Coronary artery (tissue), 2 donors: ENCODE results near the gene CHAT.

ENCODE experiments used
- DNase-seq: peaks from one replicate; pipeline ENCODE4 v3.0.0-alpha.2; 2017; ENCODE audit warnings: low spot score
- H3K27ac ChIP-seq, 2 donors: fragments of 200-600 bp; sonication (generic); one replicate each; pipeline ENCODE4 v1.5.1; 2016 to 2019
- H3K4me3 ChIP-seq: fragments of 200-600 bp; sonication (generic); 2 replicates; pipeline ENCODE4 v1.5.1; 2016; ENCODE audit warnings: mild to moderate bottlenecking, moderate library complexity
- TF ChIP-seq, protein P1 (sequence below): fragments of 200-600 bp; sonication (generic); IDR thresholded peaks from one replicate; pipeline ENCODE4 v1.5.1; 2019; ENCODE audit warnings: antibody characterized with exemption

CHAT gene

DNA sequence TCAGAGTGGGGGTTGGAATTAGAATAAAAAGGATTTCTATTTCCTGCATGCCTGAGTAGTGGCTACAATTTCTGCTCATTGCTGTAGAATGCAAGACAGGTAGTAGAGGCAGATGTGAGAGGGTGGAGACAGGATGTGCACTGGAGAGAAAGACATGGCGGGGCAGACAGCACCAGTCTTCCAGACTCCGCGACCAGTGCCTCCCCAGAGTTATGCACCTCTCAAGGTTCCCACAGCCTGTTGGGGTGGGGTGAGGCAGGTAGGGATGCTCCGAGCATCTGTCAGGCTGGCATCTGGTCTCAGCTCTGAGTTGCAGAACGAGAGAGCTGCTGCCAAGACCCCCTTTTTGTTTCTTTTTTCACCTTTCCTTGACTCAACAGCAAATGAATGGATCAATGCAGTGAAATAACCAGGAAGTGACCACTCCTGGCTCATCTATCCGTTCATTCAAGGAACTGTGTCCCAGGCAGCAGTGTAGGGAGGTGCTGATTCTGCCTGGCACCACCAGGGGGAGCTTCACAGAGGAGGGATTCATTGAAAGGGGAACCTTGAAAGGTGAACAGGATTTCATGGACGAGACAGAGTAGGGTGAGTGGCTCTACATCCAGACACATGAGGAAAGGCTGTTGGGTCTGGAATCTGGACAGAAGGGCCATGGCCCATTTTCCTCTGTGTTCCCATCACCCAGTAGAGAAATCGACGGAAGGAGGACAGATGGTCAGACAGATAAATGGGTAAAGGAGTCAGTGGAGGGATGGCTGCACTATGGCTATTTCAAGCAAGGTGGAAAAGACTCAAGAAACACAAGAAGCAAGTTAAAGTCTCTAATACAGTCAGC, 20.9 kb upstream of the CHAT start:
- TF ChIP-seq, protein P1, sequence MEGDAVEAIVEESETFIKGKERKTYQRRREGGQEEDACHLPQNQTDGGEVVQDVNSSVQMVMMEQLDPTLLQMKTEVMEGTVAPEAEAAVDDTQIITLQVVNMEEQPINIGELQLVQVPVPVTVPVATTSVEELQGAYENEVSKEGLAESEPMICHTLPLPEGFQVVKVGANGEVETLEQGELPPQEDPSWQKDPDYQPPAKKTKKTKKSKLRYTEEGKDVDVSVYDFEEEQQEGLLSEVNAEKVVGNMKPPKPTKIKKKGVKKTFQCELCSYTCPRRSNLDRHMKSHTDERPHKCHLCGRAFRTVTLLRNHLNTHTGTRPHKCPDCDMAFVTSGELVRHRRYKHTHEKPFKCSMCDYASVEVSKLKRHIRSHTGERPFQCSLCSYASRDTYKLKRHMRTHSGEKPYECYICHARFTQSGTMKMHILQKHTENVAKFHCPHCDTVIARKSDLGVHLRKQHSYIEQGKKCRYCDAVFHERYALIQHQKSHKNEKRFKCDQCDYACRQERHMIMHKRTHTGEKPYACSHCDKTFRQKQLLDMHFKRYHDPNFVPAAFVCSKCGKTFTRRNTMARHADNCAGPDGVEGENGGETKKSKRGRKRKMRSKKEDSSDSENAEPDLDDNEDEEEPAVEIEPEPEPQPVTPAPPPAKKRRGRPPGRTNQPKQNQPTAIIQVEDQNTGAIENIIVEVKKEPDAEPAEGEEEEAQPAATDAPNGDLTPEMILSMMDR: peak; percentile 76
- Histone ChIP-seq H3K27ac (no peak overlapping the region), H3K4me3 (no peak overlapping the region)
- no peak for DNase-seq

DNA sequence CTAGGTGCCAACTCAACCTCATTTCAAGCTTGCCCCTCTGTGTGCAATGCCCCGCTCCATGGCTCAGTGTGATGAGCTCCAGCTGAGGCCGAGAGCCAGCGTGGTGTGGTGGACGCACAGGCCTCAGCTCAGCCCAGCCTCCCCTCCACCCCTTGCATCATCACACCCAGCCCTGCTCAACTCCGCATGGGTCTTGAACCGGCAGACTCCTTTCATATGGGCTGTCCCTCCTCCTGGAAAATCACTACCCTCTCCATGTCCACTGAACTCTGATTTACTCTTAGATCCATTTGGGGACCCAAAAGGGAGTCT, 20.3 kb upstream of the CHAT start:
- TF ChIP-seq, protein P1: no peak

DNA sequence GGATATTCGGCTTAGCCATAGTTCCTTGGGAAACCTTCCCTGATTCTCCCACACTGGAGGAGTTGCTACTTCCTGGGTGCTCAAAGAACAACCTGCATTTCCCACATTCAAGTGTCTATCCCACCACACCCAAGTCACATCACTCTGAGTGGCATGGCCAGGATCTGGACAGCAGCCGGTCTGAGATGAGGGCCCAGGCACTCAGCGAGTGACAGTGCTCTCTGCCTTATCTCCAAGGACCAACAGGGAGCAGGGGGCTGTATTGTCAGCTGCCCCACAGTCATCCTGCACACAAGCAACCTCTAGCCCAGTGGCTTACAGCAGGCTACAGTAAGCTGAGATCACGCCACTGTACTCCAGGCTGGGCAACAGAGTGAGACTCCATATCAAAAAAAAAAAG, 19.8 kb upstream of the CHAT start:
- DNase-seq: no peak
- Histone ChIP-seq H3K4me3 (no peak overlapping the region), H3K27ac (no peak overlapping the region)
- TF ChIP-seq, protein P1: no peak

More for the DNA sequence above, 20.3 kb upstream of the CHAT start:
- DNase-seq: no peak
- Histone ChIP-seq H3K4me3 (no peak overlapping the region), H3K27ac (no peak overlapping the region)

DNA sequence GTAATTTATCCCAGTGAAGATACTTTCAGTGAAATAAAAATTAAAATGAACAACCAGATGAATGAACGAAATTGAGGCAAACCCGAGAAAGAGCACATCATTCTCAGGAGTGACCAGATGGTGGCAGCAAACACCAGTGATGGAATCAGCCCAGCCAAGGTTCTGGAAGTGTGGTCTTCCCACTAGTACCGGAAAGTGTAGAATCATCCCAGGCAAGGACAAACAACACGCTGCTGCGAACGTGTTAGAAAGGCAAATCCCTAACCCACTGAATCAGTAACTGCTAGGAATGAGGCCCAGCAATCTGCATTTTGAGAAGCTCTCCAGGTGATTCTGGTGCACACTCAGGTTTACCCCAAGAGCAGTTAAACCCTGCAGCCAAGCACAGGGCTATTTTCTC, 19.2 kb upstream of the CHAT start:
- H3K4me3 ChIP-seq: no peak overlapping the region
- no peak for DNase-seq
- H3K27ac ChIP-seq: no peak overlapping the region
- TF ChIP-seq, protein P1: peak; percentile 47

DNA sequence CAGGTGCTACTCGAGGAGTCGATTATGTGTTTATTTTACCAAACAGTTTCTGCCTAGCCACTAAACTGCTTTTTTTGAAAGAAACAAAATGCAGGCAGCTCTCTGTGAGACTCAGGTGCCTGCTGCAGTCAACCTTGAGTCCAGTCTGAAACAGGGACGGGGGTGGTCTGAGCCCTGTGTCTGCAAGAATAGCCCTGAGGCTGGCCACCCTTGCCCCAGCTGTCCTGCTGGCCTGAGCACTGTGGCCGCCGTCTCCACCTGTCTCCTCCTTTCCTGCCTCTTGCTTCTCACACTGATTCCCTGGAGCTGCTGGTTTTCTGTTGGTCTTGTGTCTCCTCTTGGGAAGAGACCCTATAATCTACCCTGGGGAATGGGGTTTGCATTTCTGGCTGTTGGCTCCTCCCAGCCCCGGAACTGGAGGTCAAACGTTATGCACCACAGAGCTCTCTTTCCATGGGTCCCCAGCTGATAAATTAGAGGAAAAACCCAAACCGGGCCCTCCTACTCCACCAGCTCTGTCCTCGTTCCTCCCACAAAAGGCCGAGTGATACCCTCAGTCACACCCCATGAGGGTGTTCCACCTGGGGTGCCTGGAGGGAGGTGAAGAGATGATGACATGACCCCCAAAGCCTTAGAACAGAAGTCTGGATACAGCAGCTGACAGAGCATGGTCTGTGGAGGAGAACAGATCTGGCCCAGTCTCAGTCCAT, 18.7 kb upstream of the CHAT start:
- no peak for DNase-seq
- no peak overlapping the region for H3K4me3 ChIP-seq
- no peak overlapping the region for H3K27ac ChIP-seq
- TF ChIP-seq, protein P1: no peak

DNA sequence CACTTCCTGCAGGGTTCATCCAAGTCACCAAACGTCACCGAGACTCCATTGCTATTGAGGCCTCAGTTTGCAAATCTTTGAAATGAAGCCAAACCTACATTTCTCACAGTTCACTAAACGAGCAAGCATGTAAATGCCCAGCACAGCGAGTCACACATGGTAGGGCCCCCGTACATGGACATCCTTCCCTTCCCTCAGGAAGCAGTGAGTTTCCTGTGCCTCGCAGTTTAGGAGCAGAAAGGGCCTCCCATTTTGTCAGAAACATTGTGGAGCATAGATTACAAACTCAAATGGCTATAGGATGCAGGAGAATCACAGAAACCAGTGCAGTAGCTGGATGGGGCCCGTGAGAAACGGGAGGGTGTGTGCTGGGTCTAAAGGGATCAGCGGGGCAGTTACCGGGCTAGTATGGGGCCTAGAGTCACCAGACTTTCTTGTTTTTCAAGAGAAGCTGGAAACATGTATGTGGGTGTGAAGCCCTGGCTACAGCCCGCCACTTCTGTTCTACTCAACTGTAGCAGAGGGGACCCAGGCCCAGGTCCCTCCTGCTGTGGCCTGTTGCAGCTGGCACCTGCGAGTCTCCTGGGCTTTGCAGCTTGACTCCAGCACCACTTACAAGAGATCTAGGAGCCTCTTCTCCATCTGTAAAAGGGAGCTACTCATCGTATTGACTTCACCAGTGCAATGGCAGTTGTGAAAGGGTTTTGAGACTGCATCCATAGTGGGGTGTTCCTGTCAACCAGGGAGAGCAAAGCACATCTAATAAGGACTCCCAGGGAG, 17.9 kb upstream of the CHAT start:
- H3K4me3 ChIP-seq: no peak overlapping the region
- no peak for DNase-seq
- TF ChIP-seq, protein P1: no peak
- no peak overlapping the region for H3K27ac ChIP-seq
